ENCODE results near the gene CBX6.

Gene CBX6

GRCh38 chr22:38873469-38874411 lies 1.7 kb upstream of the CBX6 start:
- peak; percentile 50 to 65 for DNase-seq (ENCODE audit: low read depth in 2 of 2, low spot score in 1 of 2)

DNA sequence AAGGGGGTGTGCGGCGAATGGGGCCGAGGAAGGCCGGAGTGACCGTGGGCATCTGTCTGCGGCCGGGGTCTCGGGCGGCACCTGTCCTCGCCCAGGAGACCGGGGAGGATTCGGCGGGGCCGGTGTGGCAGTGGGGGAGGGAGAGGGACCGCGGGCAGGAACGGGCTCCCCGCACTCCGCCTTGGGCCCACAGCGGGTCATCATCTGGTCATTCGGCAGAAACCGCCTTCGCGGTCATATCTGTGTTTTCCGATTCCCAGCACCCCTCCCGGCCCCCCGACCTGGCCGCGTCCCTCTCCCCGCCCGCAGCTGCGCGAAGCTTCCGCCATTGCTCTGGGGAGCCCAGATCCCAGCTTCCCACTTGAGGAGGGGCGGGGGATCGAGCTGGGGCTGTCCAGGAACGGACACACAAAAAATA lies 824 bp upstream of the CBX6 start:
- DNase-seq (ENCODE audit: low read depth in 2 of 2, low spot score in 1 of 2): no peak

GRCh38 chr22:38871360-38872171 lies 450 bp downstream of the CBX6 start:
- no peak for DNase-seq (ENCODE audit: low read depth in 2 of 2, low spot score in 1 of 2)

DNA sequence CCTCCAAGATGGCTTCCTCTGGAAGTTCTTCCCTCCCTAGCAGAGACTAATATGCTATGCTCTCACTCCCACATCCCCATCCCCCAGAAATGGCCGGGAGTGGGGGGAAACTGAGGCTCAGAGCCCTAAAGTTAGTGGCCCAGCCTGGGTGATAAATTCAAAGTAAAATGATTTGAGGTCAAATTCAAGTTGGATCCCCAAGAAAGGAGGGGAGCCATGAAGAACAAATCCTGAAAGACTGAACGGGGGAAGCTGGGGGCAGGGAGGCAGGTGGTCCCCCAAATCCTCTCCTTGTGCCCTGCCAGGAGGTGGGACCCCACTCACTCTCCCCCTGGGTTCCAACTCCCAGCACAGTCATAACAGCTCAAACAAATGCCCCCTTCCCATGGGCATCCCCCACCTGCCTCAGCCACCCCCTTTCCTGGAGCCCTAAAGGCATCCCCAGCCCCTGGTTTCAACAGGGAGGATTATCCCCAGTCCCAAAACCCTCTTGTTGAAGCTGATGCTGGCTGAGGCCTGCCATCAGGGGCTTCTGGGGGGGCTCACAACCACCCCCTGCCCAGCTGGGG lies 1.1 kb downstream of the CBX6 start:
- DNase-seq (ENCODE audit: low read depth in 2 of 2, low spot score in 1 of 2): no peak

DNA sequence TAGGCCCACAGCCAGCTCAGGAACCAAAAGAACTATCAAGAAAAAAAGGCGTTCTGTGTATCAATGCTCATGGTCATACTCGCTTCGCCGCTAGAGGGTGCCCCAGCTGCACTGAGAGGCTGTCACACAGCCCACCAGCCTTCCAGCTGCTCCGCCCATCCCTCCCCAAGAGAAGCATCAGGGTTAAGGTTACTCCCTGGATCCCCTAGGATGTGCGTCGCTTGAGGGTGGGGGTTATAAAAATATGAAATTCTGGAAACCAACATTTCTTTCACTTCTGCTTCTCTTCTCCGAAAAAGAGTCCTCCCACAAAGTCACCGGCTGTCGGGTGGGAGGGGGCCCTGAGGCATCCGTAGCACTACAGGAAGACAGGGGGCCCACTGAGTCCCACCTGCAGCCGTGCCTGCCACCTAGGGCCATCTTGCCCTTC lies 1.7 kb downstream of the CBX6 start:
- DNase-seq (ENCODE audit: low read depth in 2 of 2, low spot score in 1 of 2): peak; percentile 73 to 83

- DNase-seq (ENCODE audit: low read depth in 2 of 2, low spot score in 1 of 2): no peak
Measured at GRCh38 chr22:38869663-38870062, 2.4 kb downstream of the CBX6 start.

DNA sequence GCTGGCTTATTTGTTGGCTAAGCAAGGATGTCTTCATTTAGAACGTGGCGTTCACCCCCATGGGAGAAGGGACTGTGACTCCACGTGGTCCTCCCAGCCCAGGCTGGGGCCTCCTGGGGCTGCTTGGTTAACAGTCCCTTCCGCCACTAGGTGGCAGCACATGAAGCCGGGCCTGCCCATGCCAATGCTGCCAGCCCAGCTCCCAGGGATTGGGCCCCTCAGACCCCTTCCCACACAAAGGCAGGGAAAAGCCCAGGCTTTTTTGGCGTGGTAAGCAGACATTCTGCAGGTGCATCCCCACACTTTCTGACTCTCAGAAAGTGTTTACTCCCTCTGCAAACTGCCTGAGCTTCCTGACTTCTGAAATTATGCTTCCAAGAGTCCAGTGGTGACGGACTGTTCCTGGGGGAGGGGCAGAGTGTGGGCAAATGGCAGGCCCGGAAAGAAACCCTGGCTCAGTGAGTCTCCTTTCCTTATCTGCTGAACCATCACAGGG lies 3.1 kb downstream of the CBX6 start:
- DNase-seq (ENCODE audit: low read depth in 2 of 2, low spot score in 1 of 2): peak; percentile 61 to 82

GRCh38 chr22:38868286-38868721 lies 3.7 kb downstream of the CBX6 start:
- DNase-seq (ENCODE audit: low read depth in 2 of 2, low spot score in 1 of 2): no peak

DNA sequence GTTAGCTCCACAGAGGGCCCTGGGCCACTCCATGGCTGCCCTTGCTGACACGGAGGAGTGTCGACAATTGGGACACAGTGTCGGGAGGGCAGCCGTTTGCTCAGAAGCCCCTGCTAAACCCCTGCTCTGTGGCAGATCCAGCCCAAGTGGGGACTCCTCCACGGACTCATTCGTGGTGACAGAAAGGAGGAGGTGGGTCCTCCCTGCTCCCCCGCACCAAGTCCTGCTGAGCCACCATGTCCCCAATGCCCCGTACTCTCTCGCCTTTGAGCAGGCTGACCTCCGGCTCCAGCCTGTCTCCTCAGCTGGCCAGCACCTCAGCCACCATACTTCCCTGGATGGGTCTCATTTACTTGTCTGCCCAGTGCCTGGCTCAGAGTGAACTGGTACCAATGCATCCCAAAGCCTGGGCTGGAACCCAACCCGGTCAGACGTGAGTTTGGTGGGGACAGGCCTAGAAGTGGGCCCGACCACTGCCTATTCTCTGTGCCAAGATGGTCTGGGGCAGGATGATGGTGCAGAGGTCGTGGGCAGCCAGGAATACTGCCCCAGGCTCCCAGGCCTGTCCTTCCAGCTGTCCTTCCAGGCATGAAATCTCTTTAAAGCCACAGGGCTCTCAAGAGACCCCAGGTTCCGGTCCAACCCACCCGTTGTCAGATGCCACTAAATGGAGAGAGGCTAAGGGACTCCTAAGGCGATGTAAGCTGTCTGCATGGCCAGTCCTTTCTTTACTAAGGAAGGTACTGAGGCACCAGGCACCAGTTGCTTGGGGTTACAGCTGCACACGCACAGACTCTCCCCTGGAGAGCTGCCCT lies 4.3 kb downstream of the CBX6 start:
- no peak for DNase-seq (ENCODE audit: low read depth in 2 of 2, low spot score in 1 of 2)

DNA sequence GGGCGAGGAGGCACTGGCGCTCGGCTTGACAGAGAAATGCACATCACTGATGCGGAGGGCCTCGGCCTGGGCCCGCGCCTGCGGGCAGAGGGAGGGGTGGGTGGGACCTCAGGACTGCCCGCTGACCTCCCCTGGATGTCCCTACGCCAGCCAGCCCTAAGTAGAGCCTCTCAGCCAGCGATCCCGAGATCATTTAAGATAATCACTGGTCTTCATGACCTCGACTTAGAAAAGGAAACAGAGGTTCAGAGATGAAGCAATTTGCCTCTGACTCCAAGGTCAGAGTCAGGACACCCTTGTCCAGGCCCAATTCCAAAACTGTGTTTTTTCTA lies 4.9 kb downstream of the CBX6 start:
- DNase-seq (ENCODE audit: low read depth in 2 of 2, low spot score in 1 of 2): no peak

- no peak for DNase-seq (ENCODE audit: low read depth in 2 of 2, low spot score in 1 of 2)
Measured at GRCh38 chr22:38866399-38867123, 5.5 kb downstream of the CBX6 start.

- no peak for DNase-seq (ENCODE audit: low read depth in 2 of 2, low spot score in 1 of 2)
Measured at GRCh38 chr22:38866024-38866398, 6.0 kb downstream of the CBX6 start.

- no peak for DNase-seq (ENCODE audit: low read depth in 2 of 2, low spot score in 1 of 2)
Measured at GRCh38 chr22:38865201-38866023, 6.6 kb downstream of the CBX6 start.

GRCh38 chr22:38864361-38865191 lies 7.4 kb downstream of the CBX6 start:
- no peak for DNase-seq (ENCODE audit: low read depth in 2 of 2, low spot score in 1 of 2)

DNA sequence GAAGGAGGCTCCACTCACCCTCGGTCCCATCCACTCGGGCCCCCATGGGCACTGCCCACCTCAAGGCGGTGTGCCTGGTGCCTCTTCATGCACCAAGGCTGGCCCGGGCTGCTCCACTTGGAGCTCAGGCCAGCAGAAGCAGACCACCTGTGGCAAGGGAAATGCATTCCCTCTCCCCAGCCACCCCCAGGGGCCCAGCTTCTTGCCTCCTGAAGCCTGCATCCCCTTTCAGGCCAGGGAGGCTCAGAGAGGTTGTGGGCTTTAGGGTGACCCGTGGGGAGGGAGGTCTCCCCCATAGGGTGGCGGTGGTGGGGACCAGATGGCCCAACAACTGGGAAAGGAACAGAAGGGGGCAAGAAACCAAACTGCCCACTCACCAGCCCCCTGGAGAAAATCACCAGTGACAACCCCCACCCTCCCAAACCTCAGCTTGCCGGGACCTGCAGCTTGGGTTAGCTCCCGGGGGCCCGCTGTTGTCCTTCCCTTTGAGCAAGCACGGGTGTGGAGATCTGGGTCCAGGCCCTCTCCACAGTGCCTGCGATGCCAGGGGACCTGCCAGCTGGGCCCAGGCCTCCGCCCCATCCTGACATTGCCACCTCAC lies 8.4 kb downstream of the CBX6 start:
- no peak for DNase-seq (ENCODE audit: low read depth in 2 of 2, low spot score in 1 of 2)

- no peak for DNase-seq (ENCODE audit: low read depth in 2 of 2, low spot score in 1 of 2)
Measured at GRCh38 chr22:38862375-38863329, 9.4 kb downstream of the CBX6 start.

GRCh38 chr22:38861927-38862326 lies 10.1 kb downstream of the CBX6 start:
- no peak for DNase-seq (ENCODE audit: low read depth in 2 of 2, low spot score in 1 of 2)
